Uterus (tissue), 4 donors: Measurements from ENCODE around the gene SIPA1L3. TPM values are rescaled to one million over a fixed set of nuclear protein-coding genes. Genes with fewer than 3 reads are reported as not detected.

ENCODE experiments used
- DNase-seq, 2 donors: peaks; one replicate each; pipeline ENCODE4 v3.0.0-alpha.2; 2019 to 2020
- H3K27ac ChIP-seq, 2 donors: fragments of 200-600 bp; sonication (generic); 1 replicate in 1 of 2; 2 replicates in 1 of 2; pipeline ENCODE4 v1.5.1; 2016 to 2018
- H3K27me3 ChIP-seq, 2 donors: fragments of 200-600 bp; sonication (generic); one replicate each; pipeline ENCODE4 v1.5.1; 2018 to 2019; ENCODE audit warnings: control low read depth in 1 of 2
- H3K36me3 ChIP-seq, 2 donors: fragments of 200-600 bp; sonication (generic); one replicate each; pipeline ENCODE4 v1.5.1; 2019; ENCODE audit warnings: control low read depth in 1 of 2
- H3K4me1 ChIP-seq, 2 donors: fragments of 200-600 bp; sonication (generic); one replicate each; pipeline ENCODE4 v1.5.1; 2018 to 2019; ENCODE audit warnings: control low read depth in 1 of 2
- H3K4me3 ChIP-seq, 2 donors: fragments of 200-600 bp; sonication (generic); 1 replicate in 1 of 2; 2 replicates in 1 of 2; pipeline ENCODE4 v1.5.1; 2018 to 2019; ENCODE audit warnings: mild to moderate bottlenecking in 1 of 2
- H3K9me3 ChIP-seq, 2 donors: fragments of 200-600 bp; sonication (generic); one replicate each; pipeline ENCODE4 v1.5.1; 2019; ENCODE audit warnings: control low read depth in 1 of 2
- CTCF ChIP-seq, 4 experiments: fragments of 200-600 bp in 2 of 4; fragments of 450-650 bp in 2 of 4; sonication (generic) in 2 of 4; IDR thresholded peaks; one replicate each; pipeline ENCODE4 v1.5.1; 2016 to 2019; ENCODE audit warnings: antibody characterized with exemption in 4 of 4, mild to moderate bottlenecking in 2 of 4, moderate library complexity in 1 of 4
- POLR2A ChIP-seq, 2 donors: fragments of 450-650 bp; IDR thresholded peaks; one replicate each; pipeline ENCODE4 v1.6.1; 2016; ENCODE audit warnings: antibody characterized with exemption in 2 of 2, mild to moderate bottlenecking in 1 of 2, moderate library complexity in 1 of 2
- intact Hi-C: fragments of 100-400 bp; cut with DNase I; formaldehyde crosslinking; loops from one replicate; pipeline ENCODE4 v1.15.1; 2023; ENCODE audit warnings: low total_unique reads
- total RNA-seq, 4 donors: library from RNA; depleted of rRNA in 3 of 4; stranded (reverse); fragments of >200 nt in 3 of 4; gene quantifications; one replicate each; pipeline versions ENCODE4 v1.1.0 to v1.2.4, GENCODE V29; 2014 to 2023
- donor health status: DM: yes; HTN: yes; CAD: no.

SIPA1L3 gene
- total RNA-seq, 4 donors from 2014 or later: 11.5 to 41.8 (median 21.5) TPM

- H3K4me1 ChIP-seq: no peaks in the 10 kb centered on the region
- H3K36me3 ChIP-seq: no peaks in the 10 kb centered on the region
- intact Hi-C loops: no loop called here
- no peaks in the 10 kb centered on the region for H3K27me3 ChIP-seq
- H3K27ac ChIP-seq: no peak overlapping the region
- H3K9me3 ChIP-seq: peaks cover 0 to 8% of the 10 kb centered on the region in 2 donors
- no peak for DNase-seq
- no peak overlapping the region for H3K4me3 ChIP-seq
- no peak for TF ChIP-seq POLR2A (IDR thresholded peaks at IDR 0.05)
- TF ChIP-seq CTCF (IDR thresholded peaks at IDR 0.05): no peak
Observed at GRCh38 chr19:37961198-37961597, 54.2 kb downstream of the SIPA1L3 start.

- no peak for DNase-seq
- no peak for TF ChIP-seq POLR2A (IDR thresholded peaks at IDR 0.05)
- TF ChIP-seq CTCF (IDR thresholded peaks at IDR 0.05): no peak
- H3K27me3 ChIP-seq: no peaks in the 10 kb centered on the region
- no peaks in the 10 kb centered on the region for H3K4me1 ChIP-seq
- H3K36me3 ChIP-seq: no peaks in the 10 kb centered on the region
- peaks cover 0 to 8% of the 10 kb centered on the region in 2 donors for H3K9me3 ChIP-seq
- no peak overlapping the region for H3K4me3 ChIP-seq
- intact Hi-C loops: no loop called here
- no peak overlapping the region for H3K27ac ChIP-seq
Observed at GRCh38 chr19:37963190-37963936, 56.4 kb downstream of the SIPA1L3 start.

GRCh38 chr19:37964109-37964508, 57.1 kb downstream of the SIPA1L3 start:
- no peaks in the 10 kb centered on the region for H3K4me1 ChIP-seq
- H3K27ac ChIP-seq: no peak overlapping the region
- DNase-seq: no peak
- no peaks in the 10 kb centered on the region for H3K27me3 ChIP-seq
- intact Hi-C loops: no loop called here
- TF ChIP-seq POLR2A (IDR thresholded peaks at IDR 0.05): no peak
- no peak for TF ChIP-seq CTCF (IDR thresholded peaks at IDR 0.05)
- H3K4me3 ChIP-seq: no peak overlapping the region
- H3K9me3 ChIP-seq: peaks cover 0 to 8% of the 10 kb centered on the region in 2 donors
- no peaks in the 10 kb centered on the region for H3K36me3 ChIP-seq

GRCh38 chr19:37966211-37966661, 59.2 kb downstream of the SIPA1L3 start:
- Histone ChIP-seq H3K4me3 (no peak overlapping the region), H3K27ac (no peak overlapping the region), H3K4me1 (no peaks in the 10 kb centered on the region), H3K36me3 (no peaks in the 10 kb centered on the region), H3K9me3 (peaks cover 0 to 17% of the 10 kb centered on the region in 2 donors), H3K27me3 (no peaks in the 10 kb centered on the region)
- DNase-seq: no peak
- TF ChIP-seq CTCF (IDR thresholded peaks at IDR 0.05) (no peak), POLR2A (IDR thresholded peaks at IDR 0.05) (no peak)
- intact Hi-C loops: no loop called here

- TF ChIP-seq CTCF (IDR thresholded peaks at IDR 0.05) (no peak), POLR2A (IDR thresholded peaks at IDR 0.05) (no peak)
- Histone ChIP-seq H3K36me3 (no peaks in the 10 kb centered on the region), H3K9me3 (peaks cover 0 to 14% of the 10 kb centered on the region in 2 donors), H3K27ac (no peak overlapping the region), H3K4me3 (no peak overlapping the region), H3K27me3 (no peaks in the 10 kb centered on the region), H3K4me1 (no peaks in the 10 kb centered on the region)
- DNase-seq: no peak
- intact Hi-C loops: no loop called here
Observed at GRCh38 chr19:37966662-37967231, 59.7 kb downstream of the SIPA1L3 start.
